Ascending aorta (tissue), 2 donors: Measurements from ENCODE around the gene SGSM1. TPM values are rescaled to one million over a fixed set of nuclear protein-coding genes. Genes with fewer than 3 reads are reported as not detected.

ENCODE experiments used
- DNase-seq, 2 donors: peaks; one replicate each; pipeline ENCODE4 v3.0.0-alpha.2; 2019; ENCODE audit warnings: low spot score in 2 of 2
- H3K27ac ChIP-seq, 2 donors: fragments of 200-600 bp; sonication (generic); one replicate each; pipeline ENCODE4 v1.5.1; 2016 to 2017; ENCODE audit warnings: mild to moderate bottlenecking in 1 of 2
- H3K27me3 ChIP-seq: fragments of 200-600 bp; sonication (generic); one replicate; pipeline ENCODE4 v1.5.1; 2017
- H3K36me3 ChIP-seq, 2 donors: fragments of 200-600 bp; sonication (generic); one replicate each; pipeline ENCODE4 v1.5.1; 2016
- H3K4me1 ChIP-seq, 2 donors: fragments of 200-600 bp; sonication (generic); one replicate each; pipeline ENCODE4 v1.5.1; 2016 to 2017; ENCODE audit warnings: mild to moderate bottlenecking in 1 of 2
- H3K4me3 ChIP-seq, 2 donors: fragments of 200-600 bp; sonication (generic); one replicate each; pipeline ENCODE4 v1.5.1; 2016 to 2017; ENCODE audit warnings: mild to moderate bottlenecking in 1 of 2
- H3K9me3 ChIP-seq, 2 donors: fragments of 200-600 bp; sonication (generic); one replicate each; pipeline ENCODE4 v1.5.1; 2016
- intact Hi-C: fragments of 100-400 bp; cut with DNase I; formaldehyde crosslinking; loops from one replicate; pipeline ENCODE4 v1.15.1; 2023
- total RNA-seq: library from RNA; depleted of rRNA; stranded (reverse); fragments of >200 nt; gene quantifications from one replicate; pipeline ENCODE4 v1.1.0, GENCODE V29; 2016
- TF ChIP-seq, protein P1 (sequence below), 3 experiments: fragments of 200-600 bp in 2 of 3; fragments of 450-650 bp in 1 of 3; sonication (generic) in 2 of 3; IDR thresholded peaks; one replicate each; pipeline ENCODE4 v1.5.1; 2016 to 2019; ENCODE audit warnings: antibody characterized with exemption in 3 of 3, mild to moderate bottlenecking in 1 of 3, moderate library complexity in 1 of 3

The SGSM1 gene
- total RNA-seq, 1 donor from 2014 or later = 4.2 TPM

DNA sequence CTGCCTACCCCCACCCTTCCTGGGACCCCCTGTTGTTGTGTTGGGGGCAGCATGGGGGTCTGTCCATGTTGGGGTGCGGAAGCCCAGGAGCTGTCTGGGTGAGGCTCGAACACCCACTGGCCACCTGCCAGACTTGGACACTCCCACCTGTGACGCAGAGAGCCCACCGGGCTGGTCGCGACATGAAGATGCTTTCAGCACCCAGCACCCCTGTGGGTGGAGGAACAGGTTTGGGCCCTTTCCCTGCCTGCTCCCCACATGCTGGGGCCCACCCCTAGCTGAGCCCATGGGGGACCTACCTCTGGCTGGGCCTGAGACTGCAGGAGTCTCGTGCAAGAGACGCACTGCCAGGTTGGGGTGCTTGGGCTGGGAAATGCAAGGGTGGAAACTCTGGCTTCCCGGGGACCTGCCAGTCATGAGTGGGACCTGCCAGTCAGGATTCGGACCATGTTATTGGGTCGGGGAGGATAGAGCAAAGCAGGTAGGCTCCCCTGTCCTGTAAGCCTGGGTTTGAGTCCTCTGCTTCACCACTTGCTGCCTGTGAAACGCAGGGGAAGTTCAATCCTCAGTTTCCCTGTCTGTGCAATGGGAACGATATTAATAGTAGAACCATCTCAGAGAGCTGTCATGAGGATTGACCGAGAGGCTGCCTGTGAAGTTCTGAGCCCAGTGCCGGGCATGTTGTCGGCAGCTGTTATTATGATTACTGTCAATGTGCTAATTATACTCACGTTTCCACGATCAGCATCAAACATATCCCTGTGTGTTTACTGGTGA lies 170.6 kb downstream of the SGSM1 start:
- no peak overlapping the region for H3K4me3 ChIP-seq
- H3K36me3 ChIP-seq = no peaks in the 10 kb centered on the region
- H3K27ac ChIP-seq = peak overlapping the region; percentile 62 to 63
- peaks cover 0 to 14% of the 10 kb centered on the region in 2 donors for H3K4me1 ChIP-seq
- H3K9me3 ChIP-seq = no peaks in the 10 kb centered on the region
- no peaks in the 10 kb centered on the region for H3K27me3 ChIP-seq
- intact Hi-C loops = no loop called here
- DNase-seq = no peak
- TF ChIP-seq, protein P1, sequence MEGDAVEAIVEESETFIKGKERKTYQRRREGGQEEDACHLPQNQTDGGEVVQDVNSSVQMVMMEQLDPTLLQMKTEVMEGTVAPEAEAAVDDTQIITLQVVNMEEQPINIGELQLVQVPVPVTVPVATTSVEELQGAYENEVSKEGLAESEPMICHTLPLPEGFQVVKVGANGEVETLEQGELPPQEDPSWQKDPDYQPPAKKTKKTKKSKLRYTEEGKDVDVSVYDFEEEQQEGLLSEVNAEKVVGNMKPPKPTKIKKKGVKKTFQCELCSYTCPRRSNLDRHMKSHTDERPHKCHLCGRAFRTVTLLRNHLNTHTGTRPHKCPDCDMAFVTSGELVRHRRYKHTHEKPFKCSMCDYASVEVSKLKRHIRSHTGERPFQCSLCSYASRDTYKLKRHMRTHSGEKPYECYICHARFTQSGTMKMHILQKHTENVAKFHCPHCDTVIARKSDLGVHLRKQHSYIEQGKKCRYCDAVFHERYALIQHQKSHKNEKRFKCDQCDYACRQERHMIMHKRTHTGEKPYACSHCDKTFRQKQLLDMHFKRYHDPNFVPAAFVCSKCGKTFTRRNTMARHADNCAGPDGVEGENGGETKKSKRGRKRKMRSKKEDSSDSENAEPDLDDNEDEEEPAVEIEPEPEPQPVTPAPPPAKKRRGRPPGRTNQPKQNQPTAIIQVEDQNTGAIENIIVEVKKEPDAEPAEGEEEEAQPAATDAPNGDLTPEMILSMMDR (IDR thresholded peaks at IDR 0.05) = no peak

Other genes with a start within 250 kb of the SGSM1 start
- gene LRRC75B, start 213.1 kb upstream of the SGSM1 start, total RNA-seq = 22.7 TPM
- gene GGT1, start 203.0 kb upstream of the SGSM1 start, total RNA-seq = not detected
- not detected for gene PIWIL3, start 31.5 kb upstream of the SGSM1 start, total RNA-seq
- not detected for gene LHFPL7, start 140.5 kb downstream of the SGSM1 start, total RNA-seq
- 79.0 TPM for gene KIAA1671, start 146.5 kb downstream of the SGSM1 start, total RNA-seq